Measurements from ENCODE around the gene ARGLU1.

ARGLU1 gene

GRCh38 chr13:106588367-106588766, 20.4 kb upstream of the ARGLU1 start:
- DNase-seq (ENCODE audit: low read depth) = no peak
- TF ChIP-seq CTCF (IDR thresholded peaks at IDR 0.05; ENCODE audit: low read depth, low read length, missing control alignments) = no peak
- H3K4me3 ChIP-seq (ENCODE audit: low read depth, low read length) = no peak overlapping the region

- no peak for TF ChIP-seq CTCF (IDR thresholded peaks at IDR 0.05; ENCODE audit: low read depth, low read length, missing control alignments)
- no peak overlapping the region for H3K4me3 ChIP-seq (ENCODE audit: low read depth, low read length)
These were observed 19.9 kb upstream of the ARGLU1 start for GRCh38 chr13:106587787-106588186.

GRCh38 chr13:106586648-106587166, 18.8 kb upstream of the ARGLU1 start:
- TF ChIP-seq CTCF (IDR thresholded peaks at IDR 0.05; ENCODE audit: low read depth, low read length, missing control alignments) = no peak
- DNase-seq (ENCODE audit: low read depth) = no peak
- no peak overlapping the region for H3K4me3 ChIP-seq (ENCODE audit: low read depth, low read length)

More at GRCh38 chr13:106587787-106588186, 19.9 kb upstream of the ARGLU1 start:
- DNase-seq (ENCODE audit: low read depth) = no peak

- no peak overlapping the region for H3K4me3 ChIP-seq (ENCODE audit: low read depth, low read length)
- TF ChIP-seq CTCF (IDR thresholded peaks at IDR 0.05; ENCODE audit: low read depth, low read length, missing control alignments) = no peak
- no peak for DNase-seq (ENCODE audit: low read depth)
These were observed 13.3 kb upstream of the ARGLU1 start for GRCh38 chr13:106581225-106581624.

GRCh38 chr13:106575896-106576295, 8.0 kb upstream of the ARGLU1 start:
- H3K4me3 ChIP-seq (ENCODE audit: low read depth, low read length) = no peak overlapping the region
- TF ChIP-seq CTCF (IDR thresholded peaks at IDR 0.05; ENCODE audit: low read depth, low read length, missing control alignments) = no peak
- no peak for DNase-seq (ENCODE audit: low read depth)

- no peak overlapping the region for H3K4me3 ChIP-seq (ENCODE audit: low read depth, low read length)
- no peak for TF ChIP-seq CTCF (IDR thresholded peaks at IDR 0.05; ENCODE audit: low read depth, low read length, missing control alignments)
- no peak for DNase-seq (ENCODE audit: low read depth)
These were observed 5.9 kb upstream of the ARGLU1 start for GRCh38 chr13:106573868-106574267.

- TF ChIP-seq CTCF (IDR thresholded peaks at IDR 0.05; ENCODE audit: low read depth, low read length, missing control alignments) = no peak
- DNase-seq (ENCODE audit: low read depth) = no peak
- no peak overlapping the region for H3K4me3 ChIP-seq (ENCODE audit: low read depth, low read length)
These were observed 5.4 kb upstream of the ARGLU1 start for GRCh38 chr13:106573284-106573846.
